SU-DHL-6 (cell line): Measurements from ENCODE around the gene SCFD2.

Experiments used
- H2AFZ ChIP-seq: fragments of 200-600 bp; sonication (generic); 2 replicates; pipeline ENCODE4 v1.6.1; 2014; ENCODE audit warnings: low read depth, mild to moderate bottlenecking, moderate library complexity, mixed read lengths, antibody characterized with exemption, low read length; ENCODE audit not compliant: severe bottlenecking
- H3F3A ChIP-seq: fragments of 200-600 bp; shearing (Covaris generic); 2 replicates; pipeline ENCODE4 v1.6.0; 2016; ENCODE audit warnings: antibody characterized with exemption, mild to moderate bottlenecking; ENCODE audit not compliant: insufficient read depth
- H3K27ac ChIP-seq: fragments of 200-600 bp; sonication (generic); 2 replicates; pipeline ENCODE4 v1.5.1; 2016; ENCODE audit warnings: low read depth, mild to moderate bottlenecking, low read length, moderate library complexity, mixed read lengths
- H3K27me3 ChIP-seq: fragments of 200-600 bp; sonication (generic), shearing (Covaris generic); 2 replicates; pipeline ENCODE4 v1.6.0; 2014; ENCODE audit warnings: mild to moderate bottlenecking, low read length
- H3K36me3 ChIP-seq: fragments of 200-600 bp; sonication (generic); 2 replicates; pipeline ENCODE4 v1.6.1; 2014; ENCODE audit warnings: mild to moderate bottlenecking, low read length, mixed read lengths
- H3K4me2 ChIP-seq: fragments of 300-600, 200-600 bp; shearing (Covaris generic), sonication (generic); 2 replicates; pipeline ENCODE4 v1.6.0; 2014; ENCODE audit warnings: low read length, low read depth, mild to moderate bottlenecking; ENCODE audit not compliant: poor library complexity, severe bottlenecking
- H3K4me3 ChIP-seq: fragments of 200-600 bp; sonication (generic); 2 replicates; pipeline ENCODE4 v1.5.1; 2014; ENCODE audit warnings: antibody characterized with exemption, low read length, mild to moderate bottlenecking, mixed read lengths; ENCODE audit not compliant: insufficient read depth, poor library complexity, severe bottlenecking
- H3K79me2 ChIP-seq: fragments of 200-600 bp; sonication (generic); 2 replicates; pipeline ENCODE4 v1.6.1; 2014; ENCODE audit warnings: mild to moderate bottlenecking, low read length, moderate library complexity; ENCODE audit not compliant: insufficient read depth
- H3K9ac ChIP-seq: fragments of 200-600 bp; sonication (generic); 2 replicates; pipeline ENCODE4 v1.7.0; 2014; ENCODE audit warnings: mild to moderate bottlenecking, low read length
- H3K9me2 ChIP-seq: fragments of 200-600 bp; sonication (generic); replicated peaks from 2 replicates; pipeline ENCODE4 v1.6.1; 2014; ENCODE audit warnings: low read length; ENCODE audit not compliant: insufficient read depth
- H3K9me3 ChIP-seq: fragments of 200-600 bp; sonication (generic); 2 replicates; pipeline ENCODE4 v1.6.1; 2014; ENCODE audit warnings: low read length, mixed read lengths; ENCODE audit not compliant: insufficient read depth
- H4K20me1 ChIP-seq: fragments of 200-600 bp; sonication (generic); 2 replicates; pipeline ENCODE4 v1.6.1; 2014; ENCODE audit warnings: low read depth, mild to moderate bottlenecking, antibody characterized with exemption, low read length, moderate library complexity, mixed read lengths
- EZH2phosphoT487 ChIP-seq: fragments of 200-600 bp; sonication (generic), shearing (Covaris generic); conservative IDR thresholded peaks from 2 replicates; pipeline ENCODE4 v1.6.1; 2018; ENCODE audit warnings: mild to moderate bottlenecking, antibody characterized with exemption, low read length, moderate library complexity, mixed read lengths
- TF ChIP-seq, protein P1 (sequence below): fragments of 200-600 bp; sonication (generic); IDR thresholded peaks from one replicate; pipeline ENCODE4 v1.5.1; 2017; ENCODE audit warnings: antibody characterized with exemption, mild to moderate bottlenecking, low read length, moderate library complexity; ENCODE audit not compliant: insufficient read depth, poor library complexity, severe bottlenecking

SCFD2 gene

DNA sequence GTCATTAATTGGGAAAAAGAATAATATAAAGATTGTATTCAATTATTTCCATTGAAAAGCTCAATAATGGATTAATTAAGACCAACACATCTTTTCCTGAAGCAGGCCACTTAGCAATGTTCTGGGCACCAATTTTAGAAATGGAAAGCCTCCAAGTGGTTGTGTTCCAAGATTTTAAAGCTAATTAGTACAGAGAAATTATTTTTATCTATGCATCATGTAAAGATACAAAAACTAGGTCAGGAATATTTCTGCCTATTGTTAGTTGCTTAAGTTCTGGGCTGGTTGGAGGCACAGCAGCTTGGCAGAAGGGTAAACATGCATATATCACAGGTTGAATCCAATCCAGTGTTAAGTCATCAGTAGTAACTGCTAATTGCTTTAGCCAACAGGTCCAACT is 401.9 kb downstream of the SCFD2 start:
- Histone ChIP-seq H3K36me3 (no peaks in the 10 kb centered on the region), H3K27ac (no peak overlapping the region), H3F3A (no peaks in the 10 kb centered on the region), H3K9me2 (no peaks in the 10 kb centered on the region), H3K4me2 (no peak overlapping the region), H4K20me1 (no peaks in the 10 kb centered on the region), H3K4me3 (no peak overlapping the region), H2AFZ (no peak overlapping the region), H3K27me3 (no peaks in the 10 kb centered on the region), H3K9me3 (no peaks in the 10 kb centered on the region), H3K79me2 (no peaks in the 10 kb centered on the region), H3K9ac (no peak overlapping the region)
- TF ChIP-seq, protein P1, sequence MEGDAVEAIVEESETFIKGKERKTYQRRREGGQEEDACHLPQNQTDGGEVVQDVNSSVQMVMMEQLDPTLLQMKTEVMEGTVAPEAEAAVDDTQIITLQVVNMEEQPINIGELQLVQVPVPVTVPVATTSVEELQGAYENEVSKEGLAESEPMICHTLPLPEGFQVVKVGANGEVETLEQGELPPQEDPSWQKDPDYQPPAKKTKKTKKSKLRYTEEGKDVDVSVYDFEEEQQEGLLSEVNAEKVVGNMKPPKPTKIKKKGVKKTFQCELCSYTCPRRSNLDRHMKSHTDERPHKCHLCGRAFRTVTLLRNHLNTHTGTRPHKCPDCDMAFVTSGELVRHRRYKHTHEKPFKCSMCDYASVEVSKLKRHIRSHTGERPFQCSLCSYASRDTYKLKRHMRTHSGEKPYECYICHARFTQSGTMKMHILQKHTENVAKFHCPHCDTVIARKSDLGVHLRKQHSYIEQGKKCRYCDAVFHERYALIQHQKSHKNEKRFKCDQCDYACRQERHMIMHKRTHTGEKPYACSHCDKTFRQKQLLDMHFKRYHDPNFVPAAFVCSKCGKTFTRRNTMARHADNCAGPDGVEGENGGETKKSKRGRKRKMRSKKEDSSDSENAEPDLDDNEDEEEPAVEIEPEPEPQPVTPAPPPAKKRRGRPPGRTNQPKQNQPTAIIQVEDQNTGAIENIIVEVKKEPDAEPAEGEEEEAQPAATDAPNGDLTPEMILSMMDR, result no peak

DNA sequence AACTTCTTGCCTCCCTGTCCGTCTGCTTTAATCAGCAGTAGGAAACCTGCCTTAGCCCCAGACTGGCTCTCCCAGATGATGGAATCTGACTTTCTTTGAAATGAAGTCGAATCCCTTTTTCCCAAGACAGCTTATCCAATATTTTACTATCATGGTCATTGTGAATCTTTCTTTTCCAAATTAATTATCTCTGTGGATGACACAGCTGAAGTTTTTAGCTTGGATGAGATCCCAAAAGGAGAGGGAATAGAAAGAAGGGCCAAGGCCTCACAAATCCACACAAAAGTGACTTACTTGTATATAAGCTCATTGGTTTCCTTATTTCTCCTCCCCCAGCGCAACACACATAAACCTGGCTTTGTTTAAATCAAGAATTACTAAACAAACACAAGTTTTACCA is 403.1 kb downstream of the SCFD2 start:
- no peak overlapping the region for H3K4me3 ChIP-seq
- H3K9me3 ChIP-seq, result no peaks in the 10 kb centered on the region
- H3K36me3 ChIP-seq, result no peaks in the 10 kb centered on the region
- no peaks in the 10 kb centered on the region for H3K79me2 ChIP-seq
- H3K27me3 ChIP-seq, result no peaks in the 10 kb centered on the region
- no peak overlapping the region for H3K4me2 ChIP-seq
- no peaks in the 10 kb centered on the region for H3K9me2 ChIP-seq
- no peaks in the 10 kb centered on the region for H3F3A ChIP-seq
- no peaks in the 10 kb centered on the region for H4K20me1 ChIP-seq
- TF ChIP-seq EZH2phosphoT487, result no peak
- TF ChIP-seq, protein P1, result no peak
- H2AFZ ChIP-seq, result no peak overlapping the region
- H3K27ac ChIP-seq, result no peak overlapping the region
- H3K9ac ChIP-seq, result no peak overlapping the region

DNA sequence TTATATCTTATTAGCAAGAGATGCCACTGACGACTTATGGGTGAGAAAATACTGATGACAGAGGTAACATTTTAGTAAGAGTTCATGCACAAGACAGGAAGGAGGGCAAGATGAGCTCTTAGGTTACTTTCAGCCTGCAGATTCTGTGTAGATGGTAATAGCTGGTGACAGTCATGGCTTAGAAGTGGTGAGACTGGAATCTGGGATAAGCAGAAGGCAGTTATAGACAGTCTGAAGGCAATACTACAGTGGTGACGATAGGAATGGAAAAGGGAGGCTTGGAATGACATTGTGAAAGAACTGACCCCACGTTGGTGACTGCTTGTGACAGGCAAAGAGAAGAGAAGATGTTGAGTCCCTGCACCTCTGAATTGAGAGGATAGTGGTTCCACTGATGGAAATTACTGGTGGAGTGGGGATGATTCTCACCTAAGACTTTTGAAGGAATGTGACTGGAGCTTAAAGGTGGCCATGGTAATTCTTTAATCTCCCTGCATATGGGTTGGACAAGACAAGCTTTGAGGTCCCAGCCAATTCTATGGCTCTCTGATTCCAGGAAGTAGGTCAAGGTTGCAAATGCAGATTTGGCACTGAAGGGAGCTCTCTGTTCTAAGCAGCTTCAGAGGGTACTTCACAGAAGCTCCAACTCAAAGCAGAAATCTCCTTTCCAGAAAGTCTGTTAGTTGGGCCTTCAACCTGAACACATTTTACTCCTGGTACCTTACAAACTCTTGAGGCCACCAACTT is 404.0 kb downstream of the SCFD2 start:
- Histone ChIP-seq H3K9ac (no peak overlapping the region), H2AFZ (no peak overlapping the region), H4K20me1 (no peaks in the 10 kb centered on the region), H3K79me2 (no peaks in the 10 kb centered on the region), H3K9me2 (no peaks in the 10 kb centered on the region), H3K36me3 (no peaks in the 10 kb centered on the region), H3K9me3 (no peaks in the 10 kb centered on the region), H3K27ac (no peak overlapping the region), H3K27me3 (no peaks in the 10 kb centered on the region), H3F3A (no peaks in the 10 kb centered on the region), H3K4me2 (no peak overlapping the region), H3K4me3 (no peak overlapping the region)
- TF ChIP-seq EZH2phosphoT487, result no peak
- TF ChIP-seq, protein P1, result no peak
